GM19438 (cell line): ENCODE data around the gene MYH10.

Source experiments
- ATAC-seq: cut with Tn5 transposase; IDR thresholded peaks from one replicate; pipeline ENCODE4 v1.9.1; 2021; ENCODE audit warnings: low read depth; ENCODE audit not compliant: unreplicated experiment

MYH10 gene

DNA sequence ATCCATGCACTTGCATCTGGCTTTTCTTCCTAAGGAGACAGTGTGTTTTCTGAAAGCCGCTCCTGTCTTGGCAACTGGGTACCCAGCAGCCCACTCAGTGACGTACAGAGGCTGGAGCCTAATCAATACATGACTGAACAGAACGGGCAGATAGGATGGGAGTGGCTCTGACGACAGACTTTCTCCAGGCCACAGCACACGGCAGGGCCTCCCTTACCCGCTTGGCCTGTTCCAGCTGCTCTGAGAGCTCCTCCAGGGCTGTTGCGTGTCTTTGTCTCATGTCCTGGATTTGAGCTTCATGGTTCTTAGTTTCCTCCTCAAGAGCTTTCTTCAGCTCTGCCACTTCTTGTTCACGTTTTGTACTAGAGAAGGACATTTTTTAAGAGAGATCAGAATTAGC is 129.9 kb downstream of the MYH10 start:
- no peak for ATAC-seq

DNA sequence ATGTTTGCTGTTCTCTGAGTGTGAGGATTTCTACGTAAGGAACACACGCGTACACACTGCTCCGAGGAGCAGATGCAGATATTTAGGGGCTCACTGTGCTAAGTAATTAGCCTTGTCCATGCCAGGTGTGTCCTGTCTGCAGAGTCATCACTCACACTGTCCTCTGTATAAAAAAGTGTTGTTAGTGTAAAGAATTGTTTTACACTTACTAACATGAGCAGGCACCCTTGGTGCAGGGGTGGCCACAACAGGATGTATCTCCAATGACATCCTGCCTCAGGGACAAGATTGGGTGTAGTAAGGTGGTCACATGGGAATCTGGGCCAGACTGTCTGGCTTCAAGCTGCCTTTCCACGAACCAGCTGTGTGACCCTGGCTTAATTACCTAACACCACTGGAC is 130.9 kb downstream of the MYH10 start:
- no peak for ATAC-seq

DNA sequence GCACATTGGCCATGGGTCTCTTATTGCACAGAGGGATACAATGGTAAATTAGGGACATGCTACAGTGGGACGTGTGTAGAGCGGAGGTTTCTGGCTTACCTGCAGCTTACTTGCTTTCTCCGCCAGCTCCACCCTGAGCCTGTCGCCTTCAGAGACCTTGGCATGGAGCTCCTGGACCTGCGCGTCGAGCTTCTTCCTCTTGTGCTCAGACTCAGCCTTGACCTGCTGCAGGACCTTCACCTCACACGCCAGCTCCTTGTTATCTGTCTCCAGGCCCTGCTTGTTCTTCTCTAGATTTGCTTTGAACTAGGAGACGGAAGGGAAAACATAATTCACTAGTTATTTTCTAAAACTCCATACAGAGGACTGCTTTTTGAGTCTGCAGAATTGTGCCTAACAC is 131.4 kb downstream of the MYH10 start:
- ATAC-seq, result no peak

DNA sequence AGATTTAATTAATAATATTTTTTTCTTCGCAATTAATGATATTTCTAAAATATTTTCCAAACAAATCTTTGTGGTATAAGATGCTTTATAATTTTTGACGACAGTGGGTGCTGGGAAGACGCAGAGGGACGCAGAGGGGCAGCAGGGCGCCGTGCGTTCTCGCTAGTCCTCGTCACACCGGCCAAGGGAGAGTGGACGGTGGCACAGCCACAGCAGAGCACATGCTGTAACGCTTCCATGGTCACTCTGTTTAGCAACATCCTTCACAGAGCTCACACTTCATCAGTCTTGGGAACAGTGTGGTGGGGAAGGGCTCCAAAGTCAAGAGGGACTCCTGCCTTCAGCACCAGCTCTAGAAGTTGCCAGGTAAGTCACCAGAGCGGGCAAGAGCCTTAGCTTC is 134.4 kb downstream of the MYH10 start:
- ATAC-seq, result no peak

DNA sequence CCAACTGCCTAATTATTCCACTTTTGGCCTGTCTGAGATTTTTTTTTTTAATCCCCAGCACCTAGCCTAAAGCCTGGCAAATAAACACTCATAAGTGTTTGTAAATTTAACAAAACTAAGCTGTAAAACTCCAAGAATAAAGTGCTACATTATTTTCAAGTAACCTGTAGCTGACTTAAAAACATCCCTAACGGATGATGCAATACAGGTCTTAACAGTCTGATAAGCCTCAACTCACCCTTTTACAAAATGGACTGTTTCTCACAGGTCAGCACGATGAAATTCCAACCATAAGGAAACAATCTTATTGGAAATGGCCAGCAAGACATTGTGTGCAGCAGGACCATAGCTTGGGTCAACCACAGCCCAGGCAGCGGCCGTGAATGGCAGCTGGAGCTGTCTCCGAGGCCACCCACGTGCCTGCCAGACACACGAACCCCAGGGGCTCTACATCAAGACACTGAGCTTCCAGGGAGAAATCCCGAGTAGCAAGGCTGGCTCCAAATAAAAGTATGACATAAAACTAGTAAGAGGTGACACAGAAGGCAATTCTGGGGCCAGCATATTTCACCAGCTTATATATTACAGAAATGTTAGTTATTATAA is 135.9 kb downstream of the MYH10 start:
- no peak for ATAC-seq

DNA sequence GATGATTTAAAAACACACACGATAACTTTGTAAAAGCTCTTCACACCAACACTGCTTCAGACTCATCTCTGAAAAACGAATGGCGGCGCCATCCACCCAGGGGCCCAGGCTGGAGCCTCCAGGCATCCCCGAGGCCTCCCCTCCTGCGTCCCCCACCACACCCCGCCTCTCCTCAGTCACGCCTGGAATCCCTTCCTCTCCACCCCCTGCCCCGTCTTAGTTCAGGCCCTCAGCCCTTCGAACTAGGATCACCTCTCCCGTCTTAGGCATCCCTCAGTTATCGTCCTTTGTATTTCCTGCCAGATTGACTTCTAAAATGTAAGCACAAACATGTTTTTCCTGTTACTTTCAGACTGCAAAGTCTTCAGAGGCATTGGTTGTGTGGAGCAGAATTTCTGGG is 136.5 kb downstream of the MYH10 start:
- ATAC-seq, result no peak

DNA sequence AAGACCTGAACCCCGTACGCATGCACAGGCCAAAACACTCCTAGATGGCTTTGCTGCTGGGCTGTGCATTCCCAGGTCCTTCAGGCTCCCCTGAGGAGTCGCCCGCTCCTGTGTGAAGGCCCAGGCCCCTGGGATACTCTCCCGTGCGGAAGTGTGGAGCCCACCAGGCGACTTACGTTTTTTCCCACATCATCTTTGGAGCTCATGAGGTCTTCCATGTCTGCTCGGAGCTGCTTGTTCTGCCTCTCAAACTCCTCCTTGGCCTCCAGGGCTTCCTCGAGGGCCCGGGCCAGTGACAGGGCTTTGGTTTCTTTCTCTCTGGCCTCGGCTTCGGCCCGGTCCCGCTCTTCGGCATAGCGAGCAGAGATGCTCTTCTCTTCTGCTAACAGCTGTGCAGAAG is 138.4 kb downstream of the MYH10 start:
- no peak for ATAC-seq

DNA sequence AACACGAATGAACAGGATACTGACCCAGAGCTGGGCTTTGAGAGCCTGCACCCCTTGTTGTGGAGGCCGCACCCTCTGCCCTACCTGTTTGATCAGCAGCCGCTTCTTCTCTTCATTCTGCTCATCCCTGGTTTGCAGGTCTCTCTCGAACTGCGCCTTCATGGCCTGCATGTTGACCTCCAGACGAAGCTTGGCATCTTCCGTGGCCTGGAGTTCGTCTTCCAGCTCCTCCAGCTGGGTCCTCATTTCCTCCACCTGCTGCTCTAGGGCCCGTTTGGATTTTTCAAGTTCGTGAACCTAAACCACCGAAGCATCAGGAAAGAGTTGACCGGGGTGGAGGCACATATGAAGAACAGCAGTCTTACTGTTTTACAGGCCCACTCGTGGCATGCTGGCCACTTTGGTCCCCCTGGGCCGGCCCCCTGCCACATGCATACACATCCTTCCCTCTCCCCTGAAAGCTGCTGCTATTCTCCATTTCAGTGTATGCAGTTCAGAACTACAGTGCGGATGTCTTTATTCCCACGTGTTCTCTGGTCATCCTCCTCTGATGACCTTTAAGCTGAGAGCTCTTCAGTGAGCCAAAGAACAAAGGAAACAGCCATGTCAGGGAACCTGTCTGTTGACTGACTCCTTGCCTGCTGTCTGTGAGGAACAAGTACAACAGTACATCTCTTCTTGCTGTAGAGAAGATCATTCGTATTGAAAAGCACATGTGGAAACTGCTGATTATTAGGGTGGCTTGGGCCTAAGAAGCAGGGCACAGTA is 140.1 kb downstream of the MYH10 start:
- no peak for ATAC-seq

DNA sequence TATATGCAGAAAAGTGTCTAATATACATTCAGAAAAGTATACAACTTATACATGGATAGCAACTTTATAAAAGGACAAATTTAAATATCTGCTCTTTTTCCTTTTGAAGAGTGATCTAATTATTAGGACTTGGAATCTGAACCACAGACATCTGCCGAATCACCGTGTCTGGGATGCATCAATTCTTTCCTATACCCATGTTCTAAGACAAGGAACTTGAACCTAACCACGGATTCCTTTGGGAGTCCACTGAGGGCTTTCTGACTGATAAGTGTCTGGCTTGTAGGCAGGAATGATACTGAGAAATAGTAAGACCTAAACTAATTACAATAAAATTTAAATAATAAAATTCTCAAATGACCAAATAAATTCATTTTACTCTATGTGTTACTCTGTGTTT is 140.7 kb downstream of the MYH10 start:
- ATAC-seq, result no peak

DNA sequence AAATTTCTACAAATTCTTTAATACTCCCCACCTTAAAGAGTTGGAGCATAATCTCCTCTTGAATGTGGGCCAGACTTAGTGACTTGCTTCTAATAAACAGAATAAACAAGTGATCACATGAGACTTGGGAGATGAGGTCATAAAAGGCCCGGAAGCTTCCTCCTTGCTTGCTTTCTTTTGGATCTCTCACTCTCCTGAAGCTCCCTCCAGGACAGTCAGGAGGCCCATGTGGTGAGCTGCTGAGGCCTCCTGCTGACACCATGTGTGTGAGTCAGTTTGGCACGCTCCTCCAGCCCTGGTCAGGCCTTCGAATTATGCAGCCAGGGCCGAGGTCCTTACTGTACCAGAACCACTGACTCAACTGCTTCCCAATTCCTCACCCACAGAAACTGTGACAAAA is 141.6 kb downstream of the MYH10 start:
- no peak for ATAC-seq

DNA sequence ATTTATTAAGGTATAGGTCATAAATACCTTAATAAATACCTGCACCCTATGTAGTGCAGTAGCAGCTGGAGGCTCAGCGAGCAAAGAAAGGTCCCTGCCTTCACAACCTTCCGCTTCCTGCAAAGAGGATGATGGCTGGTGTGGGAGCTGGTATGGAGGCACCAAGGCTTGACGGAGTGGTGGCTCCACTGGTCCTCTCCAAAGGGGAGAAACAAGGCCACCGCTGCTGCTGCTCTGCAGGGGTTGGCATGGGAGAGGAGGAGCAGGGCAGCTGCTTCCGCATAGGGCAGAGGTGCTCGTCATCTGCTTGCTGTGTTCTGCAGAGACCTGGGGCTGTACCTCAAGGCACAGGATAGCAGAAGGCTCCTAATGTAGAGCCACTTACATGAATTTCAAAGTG is 142.0 kb downstream of the MYH10 start:
- ATAC-seq, result no peak

DNA sequence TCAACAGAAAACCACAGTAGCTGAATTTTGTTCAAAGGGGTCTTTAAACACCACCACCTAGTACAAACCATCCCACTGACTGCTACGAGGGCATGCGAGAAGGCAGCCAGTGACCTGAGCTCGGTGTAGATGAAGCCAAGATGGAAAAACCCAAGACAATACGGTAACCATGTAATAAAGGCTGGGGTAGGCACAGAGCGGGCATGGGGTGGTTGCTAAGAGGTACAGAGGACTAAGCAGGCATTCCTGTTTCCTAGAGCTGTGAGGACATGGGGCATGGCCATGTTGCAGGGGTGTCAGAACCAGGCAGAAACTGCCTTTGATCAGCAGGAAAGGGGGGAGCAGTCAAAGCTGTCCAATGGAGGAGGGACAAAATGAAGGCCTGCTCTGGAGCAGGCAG is 142.8 kb downstream of the MYH10 start:
- ATAC-seq, result no peak

DNA sequence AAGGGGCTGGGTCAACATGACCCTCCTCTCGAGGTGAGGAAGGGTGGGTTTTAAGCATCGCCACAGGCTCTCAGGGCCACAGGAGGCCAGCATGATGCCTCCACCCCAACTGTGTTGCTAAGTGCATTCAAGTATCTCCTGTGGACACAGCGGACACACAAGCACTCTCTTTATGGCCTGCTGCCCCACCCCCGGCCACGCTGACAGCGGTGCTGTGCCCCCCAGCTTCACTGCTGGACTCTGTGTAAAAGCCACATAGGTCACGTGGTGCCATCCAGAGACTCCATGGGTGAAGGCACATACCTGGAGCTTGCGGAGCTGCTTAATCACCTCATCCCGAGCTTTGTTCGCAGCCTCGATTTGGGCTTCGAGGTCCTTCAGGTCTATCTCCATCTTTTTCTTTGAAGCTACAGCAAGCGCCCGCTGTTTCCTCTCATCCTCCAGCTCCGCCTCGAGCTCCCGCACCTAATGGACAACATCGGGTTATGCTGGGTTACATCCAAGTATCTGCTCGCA is 143.3 kb downstream of the MYH10 start:
- no peak for ATAC-seq

DNA sequence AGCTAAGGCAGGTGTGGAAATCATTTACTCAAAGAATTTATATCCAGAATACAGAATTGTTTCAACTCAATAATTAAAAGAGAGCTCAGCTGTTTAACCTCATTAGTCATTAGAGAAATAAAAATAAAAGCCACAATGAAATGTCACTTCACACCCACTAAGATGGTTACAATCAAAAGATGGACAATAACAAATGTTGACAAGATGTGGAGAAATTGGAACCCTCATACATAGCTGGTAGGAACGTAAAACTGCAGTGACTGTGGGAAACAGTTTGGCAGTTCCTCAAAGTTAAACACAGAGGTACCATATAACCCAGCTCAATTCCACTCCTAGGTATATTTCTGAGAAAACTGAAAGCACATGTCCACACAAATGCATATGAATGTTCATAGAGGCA is 145.0 kb downstream of the MYH10 start:
- ATAC-seq, result no peak

DNA sequence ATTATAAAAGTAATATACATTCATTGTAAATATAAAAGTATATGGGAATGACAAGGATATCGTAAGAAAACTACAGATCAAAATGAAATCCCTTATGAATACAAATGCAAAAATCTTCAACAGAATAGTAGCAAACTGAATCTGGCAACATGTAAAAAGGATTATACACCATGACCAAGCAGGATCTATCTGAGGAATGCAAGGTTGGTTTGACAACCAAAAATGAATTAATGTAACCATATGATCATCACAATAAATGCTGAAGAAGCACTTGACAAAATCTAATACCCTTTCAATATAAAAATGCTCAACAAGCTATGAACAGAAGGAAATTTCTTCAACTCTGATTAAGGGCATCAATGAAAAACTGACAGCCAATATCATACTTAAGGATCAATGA is 146.1 kb downstream of the MYH10 start:
- ATAC-seq, result no peak

DNA sequence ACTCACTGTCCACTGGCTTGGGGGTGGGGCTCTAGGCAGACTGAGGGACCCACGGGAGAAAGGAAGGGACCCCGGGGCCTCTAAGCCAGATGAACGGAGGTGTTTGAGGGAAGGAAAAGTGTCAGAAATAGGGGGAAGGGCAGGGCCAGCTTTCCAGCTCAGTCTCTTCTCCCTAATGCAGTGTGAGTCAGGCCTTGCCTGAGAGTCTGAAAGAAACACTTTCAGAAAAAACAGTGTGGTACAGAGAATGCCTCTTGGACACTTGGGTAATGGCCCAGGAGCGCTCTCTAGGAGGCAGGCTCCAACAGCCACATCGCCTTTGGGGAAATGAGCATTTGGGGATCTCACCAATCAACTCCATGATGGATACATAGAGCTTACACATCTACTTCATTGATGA is 148.0 kb downstream of the MYH10 start:
- no peak for ATAC-seq

DNA sequence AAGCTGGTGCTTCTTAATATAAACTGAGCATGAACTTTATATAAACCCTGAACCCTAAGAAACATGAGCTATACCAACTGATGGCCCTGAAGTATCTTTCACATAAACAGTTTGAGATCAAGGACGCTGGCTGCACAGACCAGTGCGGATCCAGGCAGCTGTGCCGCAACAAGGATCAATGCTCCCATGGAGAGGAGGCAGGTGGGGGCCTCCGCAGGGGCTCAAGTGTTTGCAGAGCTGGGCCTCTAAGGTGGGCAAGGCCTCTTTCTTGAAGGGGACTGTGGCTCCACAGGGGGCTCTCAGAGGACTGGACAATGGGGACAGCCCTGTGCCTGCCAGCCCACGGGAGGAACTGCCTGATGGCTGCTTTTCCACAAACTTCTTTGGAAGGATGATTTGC is 148.8 kb downstream of the MYH10 start:
- no peak for ATAC-seq

DNA sequence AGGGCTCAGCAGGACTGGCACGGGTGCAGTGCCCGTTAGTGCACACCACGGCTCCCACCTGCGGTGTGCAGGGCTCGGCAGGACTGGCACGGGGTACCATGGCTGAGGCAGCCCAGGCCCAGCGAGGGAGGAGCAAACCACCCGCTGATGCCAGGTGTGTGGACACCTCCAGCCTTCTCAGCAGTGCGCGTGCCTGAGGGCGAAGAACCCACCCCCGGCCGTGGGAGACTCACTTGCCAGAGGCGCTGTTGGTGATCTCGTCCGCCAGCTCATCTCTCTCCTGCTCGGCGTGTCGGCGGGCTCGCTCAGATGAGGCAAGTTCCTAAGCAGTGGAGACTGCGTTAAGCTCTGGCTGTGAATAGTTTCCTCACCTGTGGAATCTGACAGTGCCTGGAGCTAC is 149.4 kb downstream of the MYH10 start:
- ATAC-seq, result no peak

DNA sequence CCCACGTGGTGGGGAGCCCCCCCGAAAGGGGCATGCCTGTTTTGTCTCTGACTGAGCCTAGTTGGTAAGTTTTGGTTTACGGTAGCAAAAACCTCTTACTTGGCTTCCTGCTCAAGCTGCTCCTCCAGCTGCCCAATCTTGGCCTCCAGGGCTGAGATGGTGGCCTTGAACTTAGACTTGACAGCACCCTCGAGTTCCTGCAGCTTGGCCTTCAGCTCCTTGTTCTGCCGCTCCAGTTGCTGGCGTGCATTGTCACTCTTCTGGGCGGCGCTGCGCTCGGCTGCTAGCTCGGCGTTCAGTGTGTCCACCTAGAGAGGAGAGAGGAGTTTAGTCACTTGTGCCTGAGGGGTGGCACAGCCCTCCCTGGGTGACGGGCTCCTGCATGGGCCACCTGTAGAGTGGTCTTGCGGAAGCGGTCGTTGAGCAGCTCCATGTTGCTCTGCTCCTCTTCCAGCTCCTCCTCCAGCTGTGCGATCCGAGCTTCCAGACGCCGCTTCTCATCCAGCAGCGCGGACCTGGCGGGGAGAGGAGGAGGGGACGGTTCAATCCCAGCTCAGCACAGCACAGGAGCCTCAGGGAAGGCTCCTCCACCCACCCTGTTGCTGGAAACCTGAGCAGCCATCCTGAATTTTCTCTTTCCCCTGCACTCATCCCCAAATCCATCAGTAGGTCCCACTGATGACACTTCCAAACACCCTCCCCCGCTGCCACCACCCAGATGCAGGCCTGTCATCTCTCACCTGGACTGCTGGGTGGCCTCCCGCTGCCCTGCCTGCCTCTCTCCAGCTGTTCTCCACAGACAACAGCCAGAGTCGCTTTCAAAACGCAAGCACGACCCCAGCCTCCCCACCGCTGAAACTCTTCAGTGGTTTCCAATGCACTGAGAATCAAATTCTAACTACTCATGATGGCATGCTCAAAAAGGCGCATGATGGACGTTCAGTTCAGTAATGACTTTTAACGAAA is 150.2 kb downstream of the MYH10 start:
- ATAC-seq, result no peak

DNA sequence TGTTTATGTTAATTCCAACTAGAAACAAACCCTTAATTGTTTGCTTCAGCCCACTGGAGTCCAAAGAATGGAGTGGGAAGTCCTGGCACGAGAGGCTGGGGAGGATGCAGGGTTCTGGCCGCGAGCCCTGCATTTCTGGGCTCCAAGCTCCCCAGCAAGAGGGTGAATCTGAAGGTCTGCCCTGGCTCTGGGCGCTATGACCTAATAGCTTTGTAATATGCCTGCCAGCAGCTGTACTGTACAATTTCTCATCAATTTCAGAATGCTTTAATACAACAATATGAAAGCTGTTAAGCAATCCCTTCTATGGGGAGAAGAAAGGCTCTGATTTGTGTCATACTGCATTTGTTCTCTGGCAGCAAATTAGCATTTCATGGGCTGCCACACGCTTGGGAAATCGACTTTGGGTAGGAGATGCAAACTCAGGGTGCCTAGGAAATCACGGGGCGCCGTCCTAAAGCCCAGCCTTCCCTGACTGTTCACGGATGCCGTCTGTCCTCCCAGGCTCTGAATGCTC is 151.0 kb downstream of the MYH10 start:
- ATAC-seq, result no peak
